ENCODE results near the gene UBASH3B. TPM values are rescaled to one million over a fixed set of nuclear protein-coding genes. Genes with fewer than 3 reads are reported as not detected.

The UBASH3B gene
- total RNA-seq, 2 experiments from 2014 or later, result 24.5 to 28.6 TPM

GRCh38 chr11:122853261-122853660, 197.7 kb downstream of the UBASH3B start:
- intact Hi-C loops (cut with DNase I, micrococcal nuclease), result loop anchor here in 1 of 2 experiments (2.0 to 5.0 kb wide), 4 partner anchors 14 to 271 kb away; partner anchors contain the start of gene CRTAM
- Mint-ChIP-seq H3K4me1 (ENCODE audit: low read depth) (peaks cover 33% of the 10 kb centered on the region), H3K27me3 (no peaks in the 10 kb centered on the region)

GRCh38 chr11:122853971-122854446, 198.5 kb downstream of the UBASH3B start:
- peak; percentile 82 for TF ChIP-seq CTCF (IDR thresholded peaks at IDR 0.05)
- ChIA-PET POLR2A (interaction anchor here (0.9 to 3.5 kb wide), 8 partner anchors 10 to 208 kb away, joined by 3 to 35 read pairs (median 4); partner anchors contain the start of genes CRTAM and HSPA8), CTCF (interaction anchor here (0.7 to 5.6 kb wide), 15 partner anchors 9 to 273 kb away, joined by 3 to 44 read pairs (median 4); no protein-coding TSS in a partner anchor)
- peaks cover 12% of the 10 kb centered on the region for H3K36me3 Mint-ChIP-seq (ENCODE audit: low read depth)
- ATAC-seq (ENCODE audit: poor library complexity), result no peak
- no peak overlapping the region for H3K4me3 Mint-ChIP-seq
- peak overlapping the region; percentile 21 for H3K27ac Mint-ChIP-seq
- H3K27me3 Mint-ChIP-seq, result no peaks in the 10 kb centered on the region
- peaks cover 33% of the 10 kb centered on the region for H3K4me1 Mint-ChIP-seq (ENCODE audit: low read depth)
- H3K4me3 ChIP-seq (ENCODE audit: low read length), result no peak overlapping the region
- no peaks in the 10 kb centered on the region for H3K9me3 Mint-ChIP-seq
- no peak overlapping the region for H3K27ac ChIP-seq (ENCODE audit: low read depth in 1 of 2, low read length in 2 of 2)
- peaks cover 24% of the 10 kb centered on the region for H3K4me1 ChIP-seq (ENCODE audit: insufficient read depth, low read length)
- DNase-seq, result peak in 10 of 14 experiments; percentile 5 to 81 (median 34)
- intact Hi-C loops (cut with DNase I, micrococcal nuclease), result loop anchor here (1.0 to 5.0 kb wide), 7 partner anchors 15 to 272 kb away; partner anchors contain the start of gene CRTAM (in 1 of the 2)
- H3K27me3 ChIP-seq (ENCODE audit: control insufficient read depth in 1 of 2, insufficient read depth in 2 of 2, low read length in 2 of 2), result no peaks in the 10 kb centered on the region
- H3K36me3 ChIP-seq (ENCODE audit: insufficient read depth, low read length), result no peaks in the 10 kb centered on the region
- H3K9me3 ChIP-seq (ENCODE audit: control insufficient read depth in 1 of 2, insufficient read depth in 1 of 2, low read length in 2 of 2), result no peaks in the 10 kb centered on the region

More at GRCh38 chr11:122853261-122853660, 197.7 kb downstream of the UBASH3B start:
- H3K27ac ChIP-seq (ENCODE audit: low read depth in 1 of 2, low read length in 2 of 2), result no peak overlapping the region
- peaks cover 8% of the 10 kb centered on the region for H3K36me3 Mint-ChIP-seq (ENCODE audit: low read depth)
- TF ChIP-seq CTCF (IDR thresholded peaks at IDR 0.05), result no peak
- CTCF ChIA-PET, result interaction anchor here (0.8 to 5.6 kb wide), 14 partner anchors 10 to 224 kb away, joined by 3 to 44 read pairs (median 4); partner anchors contain the start of gene CRTAM
- POLR2A ChIA-PET, result interaction anchor here (1.1 to 3.5 kb wide), 9 partner anchors 10 to 273 kb away, joined by 3 to 44 read pairs (median 5); partner anchors contain the start of genes CRTAM and HSPA8
- peaks cover 24% of the 10 kb centered on the region for H3K4me1 ChIP-seq (ENCODE audit: insufficient read depth, low read length)
- no peak overlapping the region for H3K4me3 Mint-ChIP-seq
- H3K27me3 ChIP-seq (ENCODE audit: control insufficient read depth in 1 of 2, insufficient read depth in 2 of 2, low read length in 2 of 2), result no peaks in the 10 kb centered on the region
- H3K9me3 ChIP-seq (ENCODE audit: control insufficient read depth in 1 of 2, insufficient read depth in 1 of 2, low read length in 2 of 2), result no peaks in the 10 kb centered on the region
- H3K4me3 ChIP-seq (ENCODE audit: low read length), result no peak overlapping the region
- no peaks in the 10 kb centered on the region for H3K9me3 Mint-ChIP-seq
- peak overlapping the region; percentile 87 for H3K27ac Mint-ChIP-seq
- ATAC-seq (ENCODE audit: poor library complexity) (no peak), DNase-seq (no peak)
- no peaks in the 10 kb centered on the region for H3K36me3 ChIP-seq (ENCODE audit: insufficient read depth, low read length)

GRCh38 chr11:122861631-122862030, 206.1 kb downstream of the UBASH3B start:
- Histone ChIP-seq H3K27ac (ENCODE audit: low read depth in 1 of 2, low read length in 2 of 2) (no peak overlapping the region), H3K9me3 (ENCODE audit: control insufficient read depth in 1 of 2, insufficient read depth in 1 of 2, low read length in 2 of 2) (no peaks in the 10 kb centered on the region), H3K4me3 (ENCODE audit: low read length) (no peak overlapping the region), H3K36me3 (ENCODE audit: insufficient read depth, low read length) (no peaks in the 10 kb centered on the region), H3K27me3 (ENCODE audit: control insufficient read depth in 1 of 2, insufficient read depth in 2 of 2, low read length in 2 of 2) (no peaks in the 10 kb centered on the region), H3K4me1 (ENCODE audit: insufficient read depth, low read length) (no peaks in the 10 kb centered on the region)
- H3K4me1 Mint-ChIP-seq (ENCODE audit: low read depth), result no peaks in the 10 kb centered on the region
- CTCF ChIA-PET, result no interaction called here
- H3K4me3 Mint-ChIP-seq, result no peak overlapping the region
- H3K9me3 Mint-ChIP-seq, result no peaks in the 10 kb centered on the region
- intact Hi-C loops (cut with DNase I, micrococcal nuclease), result loop anchor here (5.0 kb wide), 1 partner anchor 386 kb away; no protein-coding TSS in a partner anchor
- H3K27me3 Mint-ChIP-seq, result no peaks in the 10 kb centered on the region
- no peak for ATAC-seq (ENCODE audit: poor library complexity)
- no peak for DNase-seq
- TF ChIP-seq CTCF (IDR thresholded peaks at IDR 0.05), result no peak
- no peak overlapping the region for H3K27ac Mint-ChIP-seq
- POLR2A ChIA-PET, result no interaction called here
- H3K36me3 Mint-ChIP-seq (ENCODE audit: low read depth), result peaks cover 13% of the 10 kb centered on the region

Measured in CD4-positive, alpha-beta T cell (primary cell).